H9 (cell line): ENCODE data around the gene NTRK2. TPM values are rescaled to one million over a fixed set of nuclear protein-coding genes. Genes with fewer than 3 reads are reported as not detected.

Experiments used
- DNase-seq: peaks from one replicate; pipeline ENCODE4 v3.0.0-alpha.2; 2017
- H2AFZ ChIP-seq: one replicate; pipeline ENCODE4 v1.6.1; 2013; ENCODE audit warnings: mild to moderate bottlenecking, low read length, control low read depth, moderate library complexity
- H2AK5ac ChIP-seq: 2 replicates; pipeline ENCODE4 v1.6.1; 2013; ENCODE audit warnings: low read length, control low read depth, mixed read lengths; ENCODE audit not compliant: insufficient read length
- H2BK120ac ChIP-seq: one replicate; pipeline ENCODE4 v1.6.1; 2013; ENCODE audit warnings: low read depth, mild to moderate bottlenecking, low read length, control low read depth, inconsistent platforms; ENCODE audit not compliant: poor library complexity, severe bottlenecking
- H2BK12ac ChIP-seq: 2 replicates; pipeline ENCODE4 v1.6.1; 2013; ENCODE audit warnings: low read length, control low read depth, mixed read lengths, low read depth; ENCODE audit not compliant: insufficient read length
- H2BK15ac ChIP-seq: 2 replicates; pipeline ENCODE4 v1.6.1; 2013; ENCODE audit warnings: low read depth, low read length, control low read depth
- H2BK20ac ChIP-seq: one replicate; pipeline ENCODE4 v1.6.1; 2013; ENCODE audit warnings: low read depth, mild to moderate bottlenecking, low read length, control low read depth, inconsistent platforms; ENCODE audit not compliant: poor library complexity, severe bottlenecking
- H2BK5ac ChIP-seq: 2 replicates; pipeline ENCODE4 v1.6.1; 2013; ENCODE audit warnings: low read length, control low read depth, mixed read lengths; ENCODE audit not compliant: insufficient read length
- H3K14ac ChIP-seq: 2 replicates; pipeline ENCODE4 v1.6.1; 2013; ENCODE audit warnings: low read length, control low read depth; ENCODE audit not compliant: insufficient read depth
- H3K18ac ChIP-seq: 2 replicates; pipeline ENCODE4 v1.6.1; 2013; ENCODE audit warnings: low read depth, mild to moderate bottlenecking, mixed read lengths, low read length, control low read depth; ENCODE audit not compliant: insufficient read length
- H3K23ac ChIP-seq: 2 replicates; pipeline ENCODE4 v1.6.1; 2013; ENCODE audit warnings: low read length, control low read depth, mixed read lengths, low read depth; ENCODE audit not compliant: insufficient read length
- H3K23me2 ChIP-seq: 2 replicates; pipeline ENCODE4 v1.6.1; 2013; ENCODE audit warnings: low read depth, mild to moderate bottlenecking, mixed read lengths, low read length, control low read depth; ENCODE audit not compliant: insufficient read length, poor library complexity, severe bottlenecking
- H3K27ac ChIP-seq: 2 replicates; pipeline ENCODE4 v1.5.1; 2013; ENCODE audit warnings: low read length, control low read depth, mixed read lengths, low read depth; ENCODE audit not compliant: insufficient read length
- H3K27me3 ChIP-seq: 2 replicates; pipeline ENCODE4 v1.6.1; 2013; ENCODE audit warnings: low read length, control low read depth, inconsistent platforms; ENCODE audit not compliant: insufficient read depth
- H3K4ac ChIP-seq: 2 replicates; pipeline ENCODE4 v1.6.1; 2013; ENCODE audit warnings: low read depth, mild to moderate bottlenecking, control low read depth, inconsistent platforms, low read length, moderate library complexity
- H3K4me1 ChIP-seq: 2 replicates; pipeline ENCODE4 v1.6.1; 2013; ENCODE audit warnings: low read length, control low read depth, inconsistent platforms; ENCODE audit not compliant: insufficient read depth
- H3K4me2 ChIP-seq: 2 replicates; pipeline ENCODE4 v1.6.1; 2013; ENCODE audit warnings: low read length, control low read depth, mixed read lengths; ENCODE audit not compliant: insufficient read length, insufficient read depth
- H3K56ac ChIP-seq: 2 replicates; pipeline ENCODE4 v1.6.1; 2013; ENCODE audit warnings: low read depth, mild to moderate bottlenecking, mixed read lengths, low read length, control low read depth; ENCODE audit not compliant: insufficient read length
- H3K79me1 ChIP-seq: 2 replicates; pipeline ENCODE4 v1.6.1; 2013; ENCODE audit warnings: low read depth, mild to moderate bottlenecking, moderate library complexity, low read length, control low read depth, inconsistent platforms; ENCODE audit not compliant: insufficient read depth, poor library complexity, severe bottlenecking
- H3K79me2 ChIP-seq: 2 replicates; pipeline ENCODE4 v1.6.1; 2013; ENCODE audit warnings: low read length, control low read depth, inconsistent platforms; ENCODE audit not compliant: insufficient read depth
- H3K9ac ChIP-seq: 2 replicates; pipeline ENCODE4 v1.6.1; 2013; ENCODE audit warnings: low read length, control low read depth, mixed read lengths; ENCODE audit not compliant: insufficient read length; ENCODE audit errors: extremely low read depth
- H3K9me3 ChIP-seq: one replicate; pipeline ENCODE4 v1.6.1; 2013; ENCODE audit warnings: low read depth, low read length, inconsistent platforms; ENCODE audit not compliant: control insufficient read depth
- H3T11ph ChIP-seq: one replicate; pipeline ENCODE4 v1.6.1; 2013; ENCODE audit warnings: mild to moderate bottlenecking, low read length, control low read depth, inconsistent platforms
- H4K20me1 ChIP-seq: one replicate; pipeline ENCODE4 v1.6.1; 2013; ENCODE audit not compliant: control insufficient read depth, insufficient read length, insufficient read depth
- H4K5ac ChIP-seq: 2 replicates; pipeline ENCODE4 v1.6.1; 2013; ENCODE audit warnings: low read depth, mild to moderate bottlenecking, mixed read lengths, low read length, control low read depth; ENCODE audit not compliant: insufficient read length
- H4K8ac ChIP-seq: replicated peaks from 2 replicates; pipeline ENCODE4 v1.6.1; 2013; ENCODE audit warnings: low read length, control low read depth, mixed read lengths, low read depth; ENCODE audit not compliant: insufficient read length
- H4K91ac ChIP-seq: 2 replicates; pipeline ENCODE4 v1.6.1; 2013; ENCODE audit warnings: low read depth, mild to moderate bottlenecking, moderate library complexity, mixed read lengths, low read length, control low read depth; ENCODE audit not compliant: insufficient read length
- H3K27ac Mint-ChIP-seq, 3 experiments: 2 replicates in 2 of 3; 3 replicates in 1 of 3; pipeline ENCODE4 v1.8.0; 2020 to 2021; ENCODE audit warnings: mixed read lengths in 3 of 3, mild to moderate bottlenecking in 1 of 3, moderate library complexity in 1 of 3
- H3K27me3 Mint-ChIP-seq: 2 replicates; pipeline ENCODE4 v1.8.0; 2021; ENCODE audit warnings: low read depth, mild to moderate bottlenecking, moderate library complexity, mixed read lengths
- H3K36me3 Mint-ChIP-seq, 3 experiments: 2 replicates in 2 of 3; 3 replicates in 1 of 3; pipeline ENCODE4 v1.8.0; 2020 to 2021; ENCODE audit warnings: low read depth in 3 of 3, mixed read lengths in 3 of 3; ENCODE audit not compliant: insufficient read depth in 1 of 3
- H3K4me1 Mint-ChIP-seq, 2 experiments: 2 replicates each; pipeline ENCODE4 v1.8.0; 2020; ENCODE audit warnings: mixed read lengths in 2 of 2
- H3K4me3 Mint-ChIP-seq, 2 experiments: 2 replicates in 1 of 2; 3 replicates in 1 of 2; pipeline ENCODE4 v1.8.0; 2020 to 2021; ENCODE audit warnings: mild to moderate bottlenecking in 2 of 2, mixed read lengths in 2 of 2, moderate library complexity in 1 of 2
- H3K9me3 Mint-ChIP-seq, 2 experiments: 2 replicates in 1 of 2; 3 replicates in 1 of 2; pipeline ENCODE4 v1.8.0; 2020; ENCODE audit warnings: mild to moderate bottlenecking in 2 of 2, mixed read lengths in 2 of 2, moderate library complexity in 1 of 2
- CTCF ChIP-seq: fragments of 200-600 bp; sonication (generic); conservative IDR thresholded peaks from 3 replicates; pipeline ENCODE4 v1.8.0; 2021; ENCODE audit warnings: antibody characterized with exemption, mild to moderate bottlenecking
- WGBS: extraction: QIAGEN DNeasy Blood & Tissue Kit; methylation state at CpG from one replicate; pipeline ENCODE4 v1.1.7; 2013; ENCODE audit warnings: missing lambda C conversion rate, low lambda C conversion rate, mixed read lengths; ENCODE audit not compliant: insufficient read length; ENCODE audit errors: extremely low coverage; 5-methylcytosine and 5-hydroxymethylcytosine counted together
- total RNA-seq: library from RNA; stranded (reverse); gene quantifications from 2 replicates; pipeline ENCODE4 v1.2.1, GENCODE V29; 2021

Gene NTRK2
- total RNA-seq, 1 experiment from 2014 or later, result 0.02 TPM

GRCh38 chr9:84823421-84824271 lies 154.1 kb downstream of the NTRK2 start:
- Histone ChIP-seq H3K4me1 (no peaks in the 10 kb centered on the region), H3K79me2 (no peaks in the 10 kb centered on the region), H3K14ac (no peak overlapping the region), H3K27me3 (no peaks in the 10 kb centered on the region), H3K27ac (no peak overlapping the region), H4K8ac (no peak overlapping the region), H2BK12ac (no peak overlapping the region), H2AK5ac (no peak overlapping the region), H3K9me3 (no peaks in the 10 kb centered on the region), H3K56ac (no peak overlapping the region), H3K4ac (no peak overlapping the region), H2BK5ac (no peak overlapping the region), H3T11ph (no peak overlapping the region), H4K91ac (no peak overlapping the region), H3K79me1 (no peaks in the 10 kb centered on the region), H3K4me2 (no peak overlapping the region), H4K5ac (no peak overlapping the region), H2AFZ (no peak overlapping the region), H2BK120ac (no peak overlapping the region), H3K23me2 (no peaks in the 10 kb centered on the region), H3K18ac (no peak overlapping the region), H4K20me1 (no peaks in the 10 kb centered on the region), H3K23ac (no peak overlapping the region), H2BK15ac (no peak overlapping the region), H3K9ac (no peak overlapping the region), H2BK20ac (no peak overlapping the region)
- DNase-seq, result no peak
- Mint-ChIP-seq H3K9me3 (no peaks in the 10 kb centered on the region), H3K4me3 (no peak overlapping the region), H3K4me1 (peaks cover 0 to 12% of the 10 kb centered on the region in 2 experiments; a peak in 3 of 4 replicates), H3K27me3 (peaks cover 4% of the 10 kb centered on the region; the same call in 1 of the 2 replicates), H3K27ac (no peak overlapping the region; a peak in 1 of 7 replicates), H3K36me3 (no peaks in the 10 kb centered on the region; a peak in 2 of 7 replicates)
- WGBS, result no CpG with 5 or more reads among the region's 8 CpGs
- no peak for TF ChIP-seq CTCF
